ENCODE results near the gene PTPRG.

Gene PTPRG

GRCh38 chr3:61826161-61826560 lies 264.8 kb downstream of the PTPRG start:
- DNase-seq (ENCODE audit: low read depth in 3 of 3) = no peak

GRCh38 chr3:61828184-61828874 lies 267.0 kb downstream of the PTPRG start:
- DNase-seq (ENCODE audit: low read depth in 3 of 3) = no peak

GRCh38 chr3:61828880-61829721 lies 267.7 kb downstream of the PTPRG start:
- DNase-seq (ENCODE audit: low read depth in 3 of 3) = no peak

GRCh38 chr3:61829722-61830350 lies 268.5 kb downstream of the PTPRG start:
- DNase-seq (ENCODE audit: low read depth in 3 of 3) = no peak

GRCh38 chr3:61831973-61832372 lies 270.6 kb downstream of the PTPRG start:
- no peak for DNase-seq (ENCODE audit: low read depth in 3 of 3)

DNA sequence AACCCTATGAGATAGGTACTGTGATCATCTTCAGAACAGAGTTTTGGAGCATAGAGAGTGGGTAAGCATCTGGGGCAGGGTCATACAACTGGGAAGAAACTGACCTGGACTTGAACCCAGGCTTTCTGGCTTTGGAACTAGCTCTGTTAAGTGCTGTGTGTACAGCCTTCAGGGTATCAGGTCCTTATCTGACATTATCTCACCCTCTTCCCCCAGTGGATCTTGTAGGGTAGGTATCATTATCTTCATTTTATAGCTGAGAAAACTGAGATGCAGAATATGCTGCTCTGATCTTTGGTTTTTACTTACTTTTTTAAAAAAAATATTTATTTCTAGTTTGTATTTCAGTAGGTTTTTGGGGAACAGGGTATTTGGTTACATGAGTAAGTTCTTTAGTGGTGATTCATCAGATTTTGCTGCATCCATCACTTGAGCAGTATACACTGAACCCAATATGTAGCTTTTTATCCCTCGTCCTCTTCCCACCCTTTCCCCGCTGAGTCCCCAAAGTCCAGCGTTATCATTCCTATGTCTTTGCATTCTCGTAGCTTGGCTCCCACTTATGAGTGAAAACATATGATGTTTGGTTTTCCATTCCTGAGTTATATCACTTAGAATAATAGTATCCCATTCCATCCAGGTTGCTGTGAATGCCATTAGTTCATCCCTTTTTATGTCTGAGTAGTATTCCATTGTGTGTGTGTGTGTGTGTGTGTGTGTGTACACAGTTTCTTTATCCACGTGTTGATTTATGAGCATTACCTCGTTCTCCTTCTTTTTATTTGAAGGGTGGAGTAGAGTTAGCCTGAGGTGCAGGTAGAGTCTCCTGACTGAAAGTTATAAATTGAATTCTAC lies 271.2 kb downstream of the PTPRG start:
- DNase-seq (ENCODE audit: low read depth in 3 of 3) = no peak

- DNase-seq (ENCODE audit: low read depth in 3 of 3) = no peak
These were observed 277.9 kb downstream of the PTPRG start for GRCh38 chr3:61839256-61839655.

DNA sequence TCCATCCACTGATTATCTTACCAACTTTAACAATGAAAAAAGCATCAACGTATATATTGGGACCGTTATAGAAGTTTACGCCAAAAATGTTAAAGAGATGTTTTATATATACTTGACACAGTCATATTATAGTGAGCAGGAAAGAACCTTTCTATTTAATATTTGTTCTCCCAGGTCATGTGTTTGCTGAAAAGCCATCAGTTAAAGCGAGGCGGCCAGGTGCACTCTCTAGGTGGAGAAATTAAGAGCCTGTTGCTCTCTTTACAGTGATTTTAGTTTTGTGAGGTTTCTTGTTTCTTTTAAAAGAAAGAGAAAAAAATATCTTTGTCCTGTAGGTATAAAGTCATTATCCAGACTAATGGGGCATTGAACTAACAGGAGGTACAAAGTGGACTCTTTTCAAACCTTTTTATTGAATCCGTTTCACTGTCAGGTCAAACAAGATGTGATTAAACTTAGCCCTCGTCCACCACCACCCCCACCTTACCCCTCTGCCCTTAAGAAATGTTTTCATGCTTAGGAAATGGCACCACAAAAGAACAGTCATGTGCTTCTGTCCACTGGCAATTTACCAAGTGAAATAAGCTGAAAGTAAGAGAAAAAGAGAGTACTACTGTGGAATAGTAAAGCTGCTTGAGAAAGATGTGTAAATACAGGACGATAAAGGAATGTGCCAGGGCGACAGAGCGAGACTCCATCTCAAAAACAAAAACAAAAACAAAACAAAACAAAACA lies 279.9 kb downstream of the PTPRG start:
- DNase-seq (ENCODE audit: low read depth in 3 of 3) = no peak

GRCh38 chr3:61841988-61842387 lies 280.6 kb downstream of the PTPRG start:
- no peak for DNase-seq (ENCODE audit: low read depth in 3 of 3)

- no peak for DNase-seq (ENCODE audit: low read depth in 3 of 3)
These were observed 283.0 kb downstream of the PTPRG start for GRCh38 chr3:61844346-61844745.

GRCh38 chr3:61846488-61846887 lies 285.1 kb downstream of the PTPRG start:
- DNase-seq (ENCODE audit: low read depth in 3 of 3) = no peak

GRCh38 chr3:61847784-61848462 lies 286.6 kb downstream of the PTPRG start:
- no peak for DNase-seq (ENCODE audit: low read depth in 3 of 3)

DNA sequence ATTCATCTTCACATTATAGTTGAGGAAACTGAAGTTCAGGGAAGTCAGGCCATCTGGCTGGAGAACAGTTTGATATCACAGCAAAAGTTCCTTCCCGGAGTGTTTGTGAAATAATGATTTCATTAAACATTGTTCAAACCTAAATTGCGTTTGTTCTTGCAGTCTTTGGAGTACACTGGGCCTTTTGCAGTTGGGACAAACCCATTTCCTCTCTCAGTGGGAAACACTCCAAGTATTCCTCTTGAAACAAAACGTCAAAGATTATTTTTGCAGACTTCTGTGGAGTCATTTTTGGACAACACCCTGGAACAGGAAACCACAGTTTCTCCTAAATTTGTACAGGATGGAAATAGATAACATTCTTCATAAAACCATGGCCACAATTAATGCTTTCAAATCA lies 287.5 kb downstream of the PTPRG start:
- no peak for DNase-seq (ENCODE audit: low read depth in 3 of 3)

GRCh38 chr3:61853912-61854311 lies 292.5 kb downstream of the PTPRG start:
- DNase-seq (ENCODE audit: low read depth in 3 of 3) = no peak

- DNase-seq (ENCODE audit: low read depth in 3 of 3) = no peak
These were observed 293.8 kb downstream of the PTPRG start for GRCh38 chr3:61855211-61855610.

- DNase-seq (ENCODE audit: low read depth in 3 of 3) = no peak
These were observed 295.9 kb downstream of the PTPRG start for GRCh38 chr3:61857297-61857696.

GRCh38 chr3:61858054-61858453 lies 296.7 kb downstream of the PTPRG start:
- DNase-seq (ENCODE audit: low read depth in 3 of 3) = no peak

DNA sequence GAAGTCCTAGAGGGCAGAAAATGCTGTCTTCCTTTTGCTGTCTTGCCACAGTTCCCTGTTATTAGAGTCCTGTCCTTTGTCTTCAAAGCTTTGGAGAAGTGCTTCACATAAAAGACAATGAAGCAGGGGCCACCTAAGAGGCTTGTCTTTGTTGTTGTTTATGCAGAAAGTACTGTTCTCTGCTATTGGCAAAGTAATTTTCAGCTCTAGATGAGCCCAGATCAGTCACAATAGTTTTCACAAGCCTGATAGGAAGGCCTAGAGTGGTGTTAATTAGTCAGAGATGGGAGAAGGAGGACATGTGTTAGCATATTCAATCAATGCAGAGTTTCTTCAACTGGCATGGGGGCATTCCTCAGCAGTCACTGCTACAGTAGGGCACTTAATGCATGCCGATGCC lies 300.0 kb downstream of the PTPRG start:
- no peak for DNase-seq (ENCODE audit: low read depth in 3 of 3)

DNA sequence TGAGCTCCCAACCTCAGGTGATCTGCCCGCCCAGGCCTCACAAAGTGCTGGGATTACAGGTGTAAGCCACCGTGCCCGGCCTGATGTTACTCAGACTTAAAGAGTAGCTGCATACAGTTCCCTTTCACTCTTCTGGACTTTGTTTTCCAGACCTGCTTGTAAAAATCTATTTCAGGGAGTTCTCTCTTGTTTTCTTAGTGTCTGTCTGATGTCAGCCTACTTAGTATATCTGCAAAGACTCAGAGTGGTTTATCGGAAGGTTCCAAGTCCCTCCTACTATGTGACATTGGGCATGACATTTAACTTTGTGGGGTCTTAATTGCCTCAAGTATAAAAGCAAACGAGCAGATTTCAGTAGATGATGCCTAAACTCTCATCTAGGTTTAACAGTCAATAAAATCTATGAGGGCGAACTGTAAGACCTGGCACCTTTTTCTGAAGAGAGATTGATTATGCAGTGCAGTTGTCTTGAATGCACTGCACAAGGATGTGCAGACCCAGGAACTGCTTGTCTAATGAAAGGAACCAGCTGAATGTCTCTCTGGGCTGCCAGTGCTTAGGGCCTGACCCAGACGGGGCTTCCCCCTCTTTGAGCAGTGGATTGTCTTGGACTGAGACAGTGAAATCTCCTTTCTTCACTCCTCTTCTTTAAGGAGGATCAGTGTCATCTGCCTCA lies 301.4 kb downstream of the PTPRG start:
- DNase-seq (ENCODE audit: low read depth in 3 of 3) = no peak

DNA sequence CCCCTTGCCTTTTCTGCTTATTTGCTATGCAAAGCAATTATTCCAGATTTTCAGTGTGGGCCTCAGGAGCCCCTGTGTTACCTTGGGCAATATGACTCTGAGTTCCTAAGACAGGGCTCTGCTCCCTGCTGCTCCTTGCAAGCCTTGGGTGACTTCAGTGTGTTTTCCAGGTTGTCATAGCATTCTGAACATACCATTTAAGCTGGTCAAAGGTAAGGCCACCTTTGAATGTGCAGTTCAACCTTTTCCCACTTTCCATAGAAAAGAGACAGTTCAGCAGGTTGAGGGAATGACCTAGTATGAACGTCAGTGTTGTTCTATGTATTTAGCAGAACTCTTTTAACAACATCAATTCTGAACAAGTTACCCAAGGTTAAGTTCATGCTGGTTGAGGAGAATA lies 302.2 kb downstream of the PTPRG start:
- DNase-seq (ENCODE audit: low read depth in 3 of 3) = no peak
